Left lung (tissue), 10 donors: Measurements from ENCODE around the gene KIRREL1. TPM values are rescaled to one million over a fixed set of nuclear protein-coding genes. Genes with fewer than 3 reads are reported as not detected.
A peak's percentile ranks its signal among the peaks of the same experiment; 100 is the strongest.

ENCODE experiments used
- ATAC-seq: fragments of 200-7000 bp; cut with Tn5 transposase; one replicate; pipeline ENCODE4 v1.9.1; 2020; ENCODE audit warnings: moderate library complexity
- DNase-seq, 4 donors: peaks; one replicate each; pipeline ENCODE4 v3.0.0-alpha.2; 2013 to 2020
- H3K27ac ChIP-seq, 2 donors: fragments of 200-600 bp; sonication (generic) in 1 of 2; one replicate each; pipeline versions ENCODE4 v1.5.0 to v1.8.0; 2020 to 2021
- H3K27me3 ChIP-seq, 2 donors: fragments of 200-600 bp; sonication (generic) in 1 of 2; one replicate each; pipeline versions ENCODE4 v1.5.0 to v1.8.0; 2020 to 2021
- H3K36me3 ChIP-seq, 2 donors: fragments of 200-600 bp; sonication (generic) in 1 of 2; one replicate each; pipeline versions ENCODE4 v1.5.0 to v1.8.0; 2020 to 2021
- H3K4me1 ChIP-seq, 2 donors: fragments of 200-600 bp; one replicate each; pipeline ENCODE4 v1.8.0; 2021
- H3K4me3 ChIP-seq, 2 donors: fragments of 200-600 bp; sonication (generic) in 1 of 2; one replicate each; pipeline versions ENCODE4 v1.5.0 to v1.8.0; 2020 to 2021; ENCODE audit warnings: mild to moderate bottlenecking in 1 of 2
- H3K9me3 ChIP-seq, 2 donors: fragments of 200-600 bp; sonication (generic) in 1 of 2; one replicate each; pipeline versions ENCODE4 v1.5.0 to v1.8.0; 2020 to 2021
- CTCF ChIP-seq, 2 donors: fragments of 200-600 bp; sonication (generic) in 1 of 2; IDR thresholded peaks; one replicate each; pipeline versions ENCODE4 v1.5.0 to v1.8.0; 2021; ENCODE audit warnings: antibody characterized with exemption in 2 of 2
- intact Hi-C, 2 donors: fragments of 100-400 bp; cut with DNase I; formaldehyde crosslinking; loops; one replicate each; pipeline versions ENCODE4 v1.11.2 to v1.14.2; 2022
- polyA plus RNA-seq, 6 donors: library from polyadenylated mRNA; unstranded; fragments of 120-200 nt; gene quantifications; one replicate each; pipeline ENCODE4 v1.2.1, GENCODE V29; 2013; ENCODE audit not compliant: insufficient read length in 6 of 6
- total RNA-seq, 2 donors: library from RNA; stranded (reverse); fragmentation: NEBNext Ultra II Directional; extraction: Animal tissue kit (Norgen Biotek cat#: 25700); gene quantifications; one replicate each; pipeline ENCODE4 v1.2.1, GENCODE V29; 2021
- donor health status: DM: no; HTN: yes; CAD: no.
- donor health status: DM: no; HTN: no; CAD: no.

Gene KIRREL1
- total and polyA plus RNA-seq, 8 donors: 44.6 to 67.6 (median 55.7) TPM

GRCh38 chr1:157978586-157979403, 14.7 kb upstream of the KIRREL1 start:
- peak in 2 of 4 donors; percentile 28 to 79 for DNase-seq
- Histone ChIP-seq H3K36me3 (no peaks in the 10 kb centered on the region), H3K4me1 (no peaks in the 10 kb centered on the region), H3K27me3 (peaks cover 0 to 16% of the 10 kb centered on the region in 2 donors), H3K4me3 (peak overlapping the region in 1 of 2 donors; percentile 17), H3K27ac (no peak overlapping the region), H3K9me3 (no peaks in the 10 kb centered on the region)
- no peak for TF ChIP-seq CTCF (IDR thresholded peaks at IDR 0.05)
- peak; percentile 53 for ATAC-seq
- intact Hi-C loops: no loop called here

DNA sequence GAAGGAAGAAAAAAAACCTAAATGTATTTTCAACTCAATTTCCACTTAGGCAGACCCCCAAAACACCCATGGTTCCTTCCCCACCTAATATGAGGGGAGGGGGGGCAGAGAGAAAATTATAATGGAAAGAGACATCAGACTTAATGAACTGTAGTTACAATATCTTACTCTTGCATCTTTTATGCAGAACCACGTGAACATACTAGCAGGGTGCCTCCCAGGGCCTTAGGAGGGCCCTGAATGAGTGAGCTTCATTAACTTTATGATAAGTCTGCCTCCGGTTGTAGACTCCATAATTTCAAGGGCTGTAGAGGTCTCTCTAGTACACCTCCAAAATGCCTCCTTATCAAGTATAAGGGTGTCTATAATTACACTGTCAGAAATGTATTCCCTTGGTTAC, 11.3 kb upstream of the KIRREL1 start:
- Histone ChIP-seq H3K27me3 (peaks cover 0 to 16% of the 10 kb centered on the region in 2 donors), H3K4me1 (no peaks in the 10 kb centered on the region), H3K9me3 (no peaks in the 10 kb centered on the region), H3K27ac (no peak overlapping the region), H3K4me3 (no peak overlapping the region), H3K36me3 (no peaks in the 10 kb centered on the region)
- intact Hi-C loops: loop anchor here in 1 of 2 donors (10.0 kb wide), 1 partner anchor 133 kb away; no protein-coding TSS in a partner anchor
- ATAC-seq: no peak
- DNase-seq: no peak
- TF ChIP-seq CTCF (IDR thresholded peaks at IDR 0.05): no peak

- ATAC-seq (no peak), DNase-seq (no peak)
- Histone ChIP-seq H3K4me3 (no peak overlapping the region), H3K9me3 (no peaks in the 10 kb centered on the region), H3K27me3 (peaks cover 0 to 6% of the 10 kb centered on the region in 2 donors), H3K4me1 (no peaks in the 10 kb centered on the region), H3K27ac (no peak overlapping the region), H3K36me3 (no peaks in the 10 kb centered on the region)
- TF ChIP-seq CTCF (IDR thresholded peaks at IDR 0.05): no peak
- intact Hi-C loops: loop anchor here in 1 of 2 donors (10.0 kb wide), 1 partner anchor 131 kb away; no protein-coding TSS in a partner anchor
These were observed 9.7 kb upstream of the KIRREL1 start for GRCh38 chr1:157983787-157984186.

- Histone ChIP-seq H3K27me3 (no peaks in the 10 kb centered on the region), H3K27ac (no peak overlapping the region), H3K4me1 (no peaks in the 10 kb centered on the region), H3K4me3 (no peak overlapping the region), H3K36me3 (no peaks in the 10 kb centered on the region), H3K9me3 (no peaks in the 10 kb centered on the region)
- ATAC-seq (no peak), DNase-seq (no peak)
- intact Hi-C loops: loop anchor here in 1 of 2 donors (10.0 kb wide), 1 partner anchor 130 kb away; no protein-coding TSS in a partner anchor
- no peak for TF ChIP-seq CTCF (IDR thresholded peaks at IDR 0.05)
These were observed 9.0 kb upstream of the KIRREL1 start for GRCh38 chr1:157984469-157984868.

DNA sequence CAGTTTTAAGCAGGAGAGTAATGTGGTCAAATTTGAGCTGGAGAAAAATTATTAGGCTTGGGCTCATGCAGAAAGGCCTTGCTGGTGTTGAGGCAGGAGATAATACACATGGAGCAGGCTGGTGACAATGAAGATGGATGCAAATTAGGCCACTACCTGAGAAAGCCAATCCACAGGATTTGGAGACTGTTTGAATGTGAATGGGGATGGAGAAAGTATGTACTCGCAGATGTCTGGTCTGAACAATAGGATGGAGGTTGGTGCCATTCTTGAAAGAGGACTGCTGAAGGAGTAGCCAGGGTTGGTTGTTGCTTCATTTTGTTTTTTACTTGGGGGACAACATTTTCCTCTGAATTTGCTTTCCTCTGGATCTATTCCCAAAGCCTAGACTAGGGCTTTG, 8.0 kb upstream of the KIRREL1 start:
- intact Hi-C loops: loop anchor here in 1 of 2 donors (10.0 kb wide), 1 partner anchor 129 kb away; no protein-coding TSS in a partner anchor
- Histone ChIP-seq H3K4me1 (no peaks in the 10 kb centered on the region), H3K27me3 (no peaks in the 10 kb centered on the region), H3K27ac (no peak overlapping the region), H3K9me3 (no peaks in the 10 kb centered on the region), H3K36me3 (no peaks in the 10 kb centered on the region), H3K4me3 (no peak overlapping the region)
- TF ChIP-seq CTCF (IDR thresholded peaks at IDR 0.05): no peak
- ATAC-seq (no peak), DNase-seq (no peak)
